Measurements from ENCODE around the gene TAF6L.
"Not testable (repeated sequence)": the region's sequence is repeated elsewhere in the genome, so short reads cannot be mapped to it uniquely, and the experiment has no call there.

TAF6L gene

GRCh38 chr11:62771144-62772021, at the start of gene TAF6L:
Gene TAF6L, plus strand, starts transcription at chr11:62771396. Its CDS starts 4,388 bp downstream, at chr11:62775784.
- peak within 1 kb of the TSS; percentile 68 for H3K4me3 ChIP-seq (ENCODE audit: low read length)
- peaks cover 21% of the 10 kb centered on the region for H3K4me1 ChIP-seq (ENCODE audit: insufficient read depth, low read length)
- no peaks in the 10 kb centered on the region for H3K9me3 ChIP-seq (ENCODE audit: low read length)
- no peaks in the 10 kb centered on the region for H3K27me3 ChIP-seq (ENCODE audit: insufficient read depth, low read length)
- H3K36me3 ChIP-seq (ENCODE audit: insufficient read depth, low read length) = peaks cover 27% of the 10 kb centered on the region
- H2AFZ ChIP-seq (ENCODE audit: low read depth, low read length) = peak within 1 kb of the TSS; percentile 67

GRCh38 chr11:62721994-62722393, 49.2 kb upstream of the TAF6L start:
- H3K27me3 ChIP-seq (ENCODE audit: insufficient read depth, low read length) = no peaks in the 10 kb centered on the region
- H3K4me3 ChIP-seq (ENCODE audit: low read length) = no peak overlapping the region
- no peak overlapping the region for H2AFZ ChIP-seq (ENCODE audit: low read depth, low read length)
- peaks cover 76% of the 10 kb centered on the region for H3K36me3 ChIP-seq (ENCODE audit: insufficient read depth, low read length)
- H3K4me1 ChIP-seq (ENCODE audit: insufficient read depth, low read length) = peaks cover 21% of the 10 kb centered on the region
- no peaks in the 10 kb centered on the region for H3K9me3 ChIP-seq (ENCODE audit: low read length)

GRCh38 chr11:62724171-62724570, 47.0 kb upstream of the TAF6L start:
- no peak overlapping the region for H2AFZ ChIP-seq (ENCODE audit: low read depth, low read length)
- H3K4me1 ChIP-seq (ENCODE audit: insufficient read depth, low read length) = peaks cover 21% of the 10 kb centered on the region
- peak overlapping the region; percentile 85 for H3K4me3 ChIP-seq (ENCODE audit: low read length)
- H3K27me3 ChIP-seq (ENCODE audit: insufficient read depth, low read length) = no peaks in the 10 kb centered on the region
- no peaks in the 10 kb centered on the region for H3K9me3 ChIP-seq (ENCODE audit: low read length)
- H3K36me3 ChIP-seq (ENCODE audit: insufficient read depth, low read length) = peaks cover 56% of the 10 kb centered on the region

GRCh38 chr11:62725646-62726045, 45.5 kb upstream of the TAF6L start:
- Histone ChIP-seq H3K9me3 (ENCODE audit: low read length) (no peaks in the 10 kb centered on the region), H3K36me3 (ENCODE audit: insufficient read depth, low read length) (peaks cover 41% of the 10 kb centered on the region), H3K27me3 (ENCODE audit: insufficient read depth, low read length) (no peaks in the 10 kb centered on the region), H3K4me1 (ENCODE audit: insufficient read depth, low read length) (peaks cover 30% of the 10 kb centered on the region), H2AFZ (ENCODE audit: low read depth, low read length) (no peak overlapping the region), H3K4me3 (ENCODE audit: low read length) (peak overlapping the region; percentile 85)

- peak overlapping the region; percentile 85 for H3K4me3 ChIP-seq (ENCODE audit: low read length)
- no peaks in the 10 kb centered on the region for H3K27me3 ChIP-seq (ENCODE audit: insufficient read depth, low read length)
- peaks cover 37% of the 10 kb centered on the region for H3K36me3 ChIP-seq (ENCODE audit: insufficient read depth, low read length)
- no peaks in the 10 kb centered on the region for H3K9me3 ChIP-seq (ENCODE audit: low read length)
- no peak overlapping the region for H2AFZ ChIP-seq (ENCODE audit: low read depth, low read length)
- H3K4me1 ChIP-seq (ENCODE audit: insufficient read depth, low read length) = peaks cover 30% of the 10 kb centered on the region
Measured at GRCh38 chr11:62726156-62726914, 44.9 kb upstream of the TAF6L start.

- Histone ChIP-seq H3K4me3 (ENCODE audit: low read length) (peak overlapping the region; percentile 85), H3K27me3 (ENCODE audit: insufficient read depth, low read length) (no peaks in the 10 kb centered on the region), H3K9me3 (ENCODE audit: low read length) (no peaks in the 10 kb centered on the region), H2AFZ (ENCODE audit: low read depth, low read length) (peak overlapping the region; percentile 27), H3K4me1 (ENCODE audit: insufficient read depth, low read length) (peaks cover 30% of the 10 kb centered on the region), H3K36me3 (ENCODE audit: insufficient read depth, low read length) (peaks cover 32% of the 10 kb centered on the region)
Measured at GRCh38 chr11:62726915-62727164, 44.4 kb upstream of the TAF6L start.

GRCh38 chr11:62727165-62727871, 43.9 kb upstream of the TAF6L start, which contains the start of gene HNRNPUL2:
Gene HNRNPUL2, minus strand, starts transcription at chr11:62727457. Its CDS starts 301 bp downstream, at chr11:62727156.
- Histone ChIP-seq H3K27me3 (ENCODE audit: insufficient read depth, low read length) (no peaks in the 10 kb centered on the region), H3K4me1 (ENCODE audit: insufficient read depth, low read length) (peaks cover 30% of the 10 kb centered on the region), H3K4me3 (ENCODE audit: low read length) (peak within 1 kb of the TSS; percentile 85), H3K36me3 (ENCODE audit: insufficient read depth, low read length) (peaks cover 27% of the 10 kb centered on the region), H3K9me3 (ENCODE audit: low read length) (no peaks in the 10 kb centered on the region), H2AFZ (ENCODE audit: low read depth, low read length) (peak within 1 kb of the TSS; percentile 66)

- H3K4me1 ChIP-seq (ENCODE audit: insufficient read depth, low read length) = peaks cover 30% of the 10 kb centered on the region
- peak overlapping the region; percentile 66 for H2AFZ ChIP-seq (ENCODE audit: low read depth, low read length)
- no peaks in the 10 kb centered on the region for H3K9me3 ChIP-seq (ENCODE audit: low read length)
- peak overlapping the region; percentile 85 for H3K4me3 ChIP-seq (ENCODE audit: low read length)
- H3K27me3 ChIP-seq (ENCODE audit: insufficient read depth, low read length) = no peaks in the 10 kb centered on the region
- peaks cover 24% of the 10 kb centered on the region for H3K36me3 ChIP-seq (ENCODE audit: insufficient read depth, low read length)
Measured at GRCh38 chr11:62727872-62728170, 43.4 kb upstream of the TAF6L start.

GRCh38 chr11:62728171-62728988, 42.8 kb upstream of the TAF6L start, which contains the start of gene TTC9C:
Gene TTC9C, plus strand, starts transcription at chr11:62728486. Its CDS starts 363 bp downstream, at chr11:62728849.
- Histone ChIP-seq H3K9me3 (ENCODE audit: low read length) (no peaks in the 10 kb centered on the region), H3K27me3 (ENCODE audit: insufficient read depth, low read length) (no peaks in the 10 kb centered on the region), H3K4me3 (ENCODE audit: low read length) (peak within 1 kb of the TSS; percentile 85), H2AFZ (ENCODE audit: low read depth, low read length) (peak within 1 kb of the TSS; percentile 66), H3K36me3 (ENCODE audit: insufficient read depth, low read length) (peaks cover 24% of the 10 kb centered on the region), H3K4me1 (ENCODE audit: insufficient read depth, low read length) (peaks cover 30% of the 10 kb centered on the region)

- peaks cover 17% of the 10 kb centered on the region for H3K4me1 ChIP-seq (ENCODE audit: insufficient read depth, low read length)
- not testable (repeated sequence) for H2AFZ ChIP-seq (ENCODE audit: low read depth, low read length)
Measured at GRCh38 chr11:62730076-62730475, 41.1 kb upstream of the TAF6L start.

GRCh38 chr11:62732830-62733229, 38.4 kb upstream of the TAF6L start:
- Histone ChIP-seq H3K9me3 (ENCODE audit: low read length) (no peaks in the 10 kb centered on the region), H2AFZ (ENCODE audit: low read depth, low read length) (no peak overlapping the region), H3K27me3 (ENCODE audit: insufficient read depth, low read length) (no peaks in the 10 kb centered on the region), H3K4me1 (ENCODE audit: insufficient read depth, low read length) (peaks cover 9% of the 10 kb centered on the region), H3K36me3 (ENCODE audit: insufficient read depth, low read length) (peaks cover 25% of the 10 kb centered on the region), H3K4me3 (ENCODE audit: low read length) (no peak overlapping the region)

More at GRCh38 chr11:62730076-62730475, 41.1 kb upstream of the TAF6L start:
- peak overlapping the region; percentile 85 for H3K4me3 ChIP-seq (ENCODE audit: low read length)
- peaks cover 19% of the 10 kb centered on the region for H3K36me3 ChIP-seq (ENCODE audit: insufficient read depth, low read length)
- H3K27me3 ChIP-seq (ENCODE audit: insufficient read depth, low read length); H3K9me3 ChIP-seq (ENCODE audit: low read length): not testable (repeated sequence)

- Histone ChIP-seq H2AFZ (ENCODE audit: low read depth, low read length) (no peak overlapping the region), H3K9me3 (ENCODE audit: low read length) (no peaks in the 10 kb centered on the region), H3K4me3 (ENCODE audit: low read length) (no peak overlapping the region), H3K27me3 (ENCODE audit: insufficient read depth, low read length) (no peaks in the 10 kb centered on the region), H3K36me3 (ENCODE audit: insufficient read depth, low read length) (peaks cover 45% of the 10 kb centered on the region), H3K4me1 (ENCODE audit: insufficient read depth, low read length) (no peaks in the 10 kb centered on the region)
Measured at GRCh38 chr11:62737196-62737595, 34.0 kb upstream of the TAF6L start.

Measured in neuron (in vitro differentiated cells).